EL (cell line): ENCODE results near the gene ACOXL.

Source experiments
- DNase-seq: peaks from one replicate; pipeline ENCODE4 v3.0.0-alpha.2; 2016

ACOXL gene

DNA sequence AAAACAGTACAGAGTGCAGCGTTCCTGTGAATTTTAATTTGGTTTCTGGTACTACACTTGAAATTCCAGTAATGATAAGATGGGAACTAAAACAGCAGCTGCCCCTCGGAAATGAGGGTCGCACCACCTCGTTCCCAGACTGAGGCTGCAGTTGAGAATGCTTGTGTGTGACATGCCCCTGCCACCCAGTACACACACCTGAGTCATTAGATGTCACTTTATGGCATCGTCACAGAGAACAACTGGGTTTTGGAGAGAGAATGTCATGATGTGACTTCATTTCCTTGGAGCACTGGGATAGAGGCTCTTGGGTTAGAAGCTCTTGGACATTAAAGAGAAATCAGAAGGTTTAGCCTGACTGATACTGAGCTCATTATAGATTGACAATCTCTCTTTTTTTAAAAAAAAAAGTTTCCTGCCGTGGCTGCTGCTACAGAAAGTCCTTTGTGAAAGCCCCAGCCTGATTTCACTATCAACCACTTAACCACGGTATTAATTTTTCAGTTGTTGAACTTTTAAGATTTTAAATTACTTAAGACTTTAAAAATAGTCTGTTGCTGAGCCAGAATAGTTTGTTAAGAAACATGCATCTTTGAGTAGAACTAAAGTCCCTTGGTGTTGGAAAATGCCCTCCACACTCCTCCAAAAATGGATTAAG, 412.9 kb downstream of the ACOXL start:
- DNase-seq: no peak

GRCh38 chr2:111145951-111146350, 413.6 kb downstream of the ACOXL start:
- DNase-seq: no peak

GRCh38 chr2:111148225-111148873, 416.0 kb downstream of the ACOXL start:
- DNase-seq: no peak

DNA sequence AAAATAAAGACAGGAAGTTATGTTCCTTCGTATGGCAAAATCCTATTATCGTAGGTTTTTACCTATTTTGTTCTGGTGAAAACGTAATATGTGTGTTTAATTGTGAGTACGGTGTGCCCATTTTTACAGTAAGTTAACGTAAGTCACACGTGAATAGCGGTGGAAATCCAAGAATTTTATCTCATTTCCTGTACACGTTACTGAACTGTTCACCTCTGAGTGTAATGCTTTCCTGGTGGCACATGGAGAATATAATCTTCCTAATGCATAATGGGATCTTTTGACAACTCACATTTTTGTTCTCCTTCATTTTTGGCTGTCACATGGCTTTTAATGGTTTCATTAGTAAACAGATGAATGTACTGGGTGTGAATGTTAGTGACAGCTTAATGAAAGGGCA, 416.6 kb downstream of the ACOXL start:
- no peak for DNase-seq

- DNase-seq: no peak
Measured at GRCh38 chr2:111149882-111150455, 417.6 kb downstream of the ACOXL start.

- DNase-seq: no peak
Measured at GRCh38 chr2:111154758-111155157, 422.4 kb downstream of the ACOXL start.

GRCh38 chr2:111155610-111156009, 423.2 kb downstream of the ACOXL start:
- no peak for DNase-seq

- DNase-seq: no peak
Measured at GRCh38 chr2:111156529-111156928, 424.2 kb downstream of the ACOXL start.

- DNase-seq: no peak
Measured at GRCh38 chr2:111157071-111157661, 424.8 kb downstream of the ACOXL start.

DNA sequence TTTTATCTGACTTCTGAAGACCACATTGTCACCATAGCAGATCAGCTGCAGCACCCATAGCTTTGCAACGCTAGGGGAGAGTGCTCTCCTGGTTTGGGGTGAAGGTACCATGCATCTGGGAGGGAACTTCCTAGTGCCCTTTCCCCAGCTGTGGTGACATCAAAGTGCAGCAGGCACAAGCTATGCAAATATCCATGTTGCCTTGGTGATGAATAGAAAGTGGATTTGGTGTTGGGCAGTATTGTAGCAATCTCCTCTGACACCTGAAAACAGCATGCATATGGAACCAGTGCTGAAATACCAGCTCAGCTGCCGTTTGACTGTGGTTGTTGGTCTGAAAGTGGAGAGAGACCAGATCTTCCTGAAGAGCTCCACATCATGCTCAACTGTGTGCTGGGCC, 425.4 kb downstream of the ACOXL start:
- no peak for DNase-seq

GRCh38 chr2:111159641-111160040, 427.3 kb downstream of the ACOXL start:
- no peak for DNase-seq

DNA sequence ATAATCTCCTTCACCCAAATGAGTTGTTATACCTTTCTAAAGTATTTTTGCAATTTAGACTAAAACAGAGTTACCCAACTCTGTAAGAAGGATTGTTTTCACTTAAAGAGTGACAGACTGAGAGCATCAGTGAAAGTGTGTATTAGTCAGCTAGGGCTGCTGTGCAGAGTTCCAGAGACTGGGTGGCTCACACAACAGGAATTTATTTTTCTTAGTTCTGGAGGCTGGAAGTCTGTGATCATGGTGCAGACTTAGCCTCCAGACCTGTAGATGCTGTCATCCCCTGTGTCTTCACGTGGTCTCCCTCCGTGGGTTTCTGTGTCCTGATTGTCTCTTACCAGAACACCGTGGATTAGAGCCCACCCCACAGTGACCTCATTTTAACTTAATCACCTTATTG, 428.4 kb downstream of the ACOXL start:
- DNase-seq: peak; percentile 91

DNA sequence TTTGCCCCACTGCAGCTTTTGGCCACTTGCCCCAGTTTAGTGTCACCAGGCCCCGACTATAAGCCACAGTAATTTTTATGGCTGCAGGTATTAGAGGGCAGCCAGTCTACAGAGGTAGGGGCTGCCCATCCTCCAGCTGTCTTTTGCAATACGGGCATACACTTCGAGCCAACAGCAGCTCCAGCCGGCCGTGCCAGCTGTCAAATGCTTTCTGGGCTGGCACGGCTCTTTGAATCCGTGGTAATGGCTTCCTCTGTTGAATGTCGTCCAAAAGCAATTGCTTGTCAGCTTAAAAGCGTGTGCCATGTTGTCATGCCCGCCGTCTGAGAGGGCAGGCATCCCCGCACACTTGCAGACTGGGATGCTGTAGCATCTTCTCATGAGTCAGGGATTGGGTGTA, 429.6 kb downstream of the ACOXL start:
- DNase-seq: no peak

DNA sequence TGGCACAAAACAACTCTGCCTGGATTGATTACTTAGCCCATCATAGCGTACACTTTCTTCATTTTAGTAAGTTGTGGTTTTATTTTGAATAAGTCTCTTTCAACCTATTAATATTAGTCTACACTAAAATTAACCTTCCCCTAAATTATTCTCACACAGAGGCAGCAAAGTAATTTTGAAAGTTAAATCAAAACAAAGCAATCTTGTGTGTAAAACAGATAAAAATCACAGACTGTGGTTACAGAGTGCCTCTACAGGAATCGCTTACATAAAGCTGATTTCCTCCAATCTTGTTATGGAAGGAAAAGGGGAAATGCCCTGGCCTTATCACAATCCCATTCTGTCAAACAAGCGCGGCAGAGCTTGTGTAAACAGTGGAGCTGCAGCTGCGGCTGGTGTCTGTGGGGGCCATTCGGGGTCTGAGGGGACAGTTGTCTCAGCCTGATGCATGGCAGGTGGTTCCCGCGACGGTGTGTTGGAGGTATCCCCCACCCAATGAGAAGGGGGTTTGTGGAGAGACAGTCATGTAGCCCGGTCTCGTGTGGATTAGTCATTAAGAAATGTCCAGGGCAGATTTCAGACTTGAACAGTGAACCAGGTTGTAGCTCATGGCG, 430.5 kb downstream of the ACOXL start:
- DNase-seq: no peak

GRCh38 chr2:111164078-111164477, 431.7 kb downstream of the ACOXL start:
- DNase-seq: no peak

DNA sequence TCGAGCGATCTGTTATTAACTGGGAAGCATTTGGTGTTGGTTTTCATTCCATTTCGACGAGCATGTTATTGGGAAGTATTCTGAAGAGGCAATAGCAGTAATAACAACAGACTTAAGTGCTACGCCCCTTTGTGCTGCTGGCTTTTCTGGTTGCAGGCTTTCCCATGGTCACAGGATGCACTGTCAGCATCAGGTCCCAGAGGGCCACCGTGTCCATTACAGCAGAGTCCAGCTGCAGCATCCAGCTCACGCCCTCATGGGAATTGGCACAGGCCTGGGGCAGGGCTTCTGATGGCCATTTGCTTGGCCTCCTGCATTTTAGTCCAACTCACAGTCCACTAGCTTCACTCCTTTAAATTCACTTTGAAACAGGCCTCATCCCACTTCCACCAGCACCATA, 432.7 kb downstream of the ACOXL start:
- no peak for DNase-seq

GRCh38 chr2:111166115-111166514, 433.7 kb downstream of the ACOXL start:
- no peak for DNase-seq

DNA sequence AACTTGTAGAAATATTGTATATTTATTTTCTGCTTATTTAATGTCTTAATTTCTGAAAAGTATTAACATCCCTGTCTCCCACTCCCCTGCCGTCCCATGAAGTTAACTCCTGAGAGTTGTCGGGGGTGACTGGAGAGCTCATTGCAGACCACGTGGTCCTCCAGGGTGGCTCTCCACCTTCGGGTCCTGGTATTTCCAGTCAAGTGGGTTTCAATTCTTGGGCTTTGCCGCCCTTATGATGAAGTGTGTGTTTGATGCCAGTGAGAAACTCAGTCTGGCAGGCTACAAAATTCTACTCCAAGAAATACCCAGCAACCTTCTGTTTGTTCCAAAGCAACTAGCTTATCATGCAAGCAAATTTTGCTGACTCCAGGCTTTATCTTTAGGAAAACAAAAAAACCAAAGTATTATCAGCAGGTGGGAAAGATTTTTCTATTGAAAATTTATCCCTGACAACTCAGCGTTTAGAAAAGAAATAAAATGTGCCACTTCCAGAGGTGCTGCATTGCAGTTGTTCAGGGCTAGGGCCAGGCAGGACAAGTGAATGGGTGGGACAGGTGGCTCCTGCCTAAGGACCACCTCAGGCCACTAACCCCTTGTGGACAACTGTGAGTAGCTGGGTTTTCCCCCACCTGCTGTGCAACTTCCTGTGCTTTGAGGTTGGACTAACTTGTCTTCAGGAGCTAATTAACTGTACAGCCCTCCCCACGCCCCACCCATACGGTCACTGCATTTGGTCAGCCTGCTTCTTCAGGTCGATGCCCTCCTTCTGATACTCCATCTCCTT, 434.9 kb downstream of the ACOXL start:
- no peak for DNase-seq

DNA sequence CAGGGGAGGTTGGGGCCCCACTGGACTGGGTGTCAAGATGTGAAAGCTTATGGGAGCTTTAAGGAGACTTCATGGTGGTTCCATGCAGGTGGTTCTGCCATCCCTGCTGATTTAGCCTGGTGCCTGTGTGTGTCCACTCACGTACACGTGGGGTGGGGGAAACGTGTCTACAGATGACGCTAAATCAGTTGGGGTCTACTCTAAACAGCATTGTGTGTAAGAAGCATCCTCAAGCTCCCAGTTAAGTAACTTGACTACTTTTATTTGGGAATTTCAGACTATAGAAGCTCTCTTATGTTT, 435.4 kb downstream of the ACOXL start:
- no peak for DNase-seq
